Keratinocyte (primary cell): ENCODE data around the gene PTPRT. TPM values are rescaled to one million over a fixed set of nuclear protein-coding genes. Genes with fewer than 3 reads are reported as not detected.

Experiments used
- DNase-seq: peaks from one replicate; pipeline ENCODE4 v3.0.0-alpha.2; 2011; ENCODE audit warnings: low read depth, missing footprints, low spot score
- FAIRE-seq: peaks from 2 replicates; lab custom pipeline; 2011; peaks lifted over from hg19 to GRCh38; lab: Jason Lieb, UNC
- H2AFZ ChIP-seq: 2 replicates; pipeline ENCODE4 v1.6.0; 2012; ENCODE audit warnings: low read length, control low read depth, inconsistent platforms; ENCODE audit not compliant: control insufficient read depth
- H3K27ac ChIP-seq: 2 replicates; pipeline ENCODE4 v1.5.1; 2011; ENCODE audit warnings: low read length; ENCODE audit not compliant: control insufficient read depth, insufficient read depth
- H3K27me3 ChIP-seq: 3 replicates; pipeline ENCODE4 v1.6.0; 2011; ENCODE audit warnings: low read length; ENCODE audit not compliant: control insufficient read depth, insufficient read depth; ENCODE audit errors: extremely low read depth
- H3K36me3 ChIP-seq, 2 experiments: 2 replicates in 1 of 2; 3 replicates in 1 of 2; pipeline ENCODE4 v1.5.1; 2011; ENCODE audit warnings: low read length in 2 of 2, mild to moderate bottlenecking in 1 of 2; ENCODE audit not compliant: control insufficient read depth in 2 of 2, insufficient read depth in 2 of 2; ENCODE audit errors: extremely low read depth in 1 of 2
- H3K4me1 ChIP-seq: 3 replicates; pipeline ENCODE4 v1.5.1; 2011; ENCODE audit warnings: low read length; ENCODE audit not compliant: control insufficient read depth, insufficient read depth; ENCODE audit errors: extremely low read depth
- H3K4me2 ChIP-seq: 3 replicates; pipeline ENCODE4 v1.6.0; 2011; ENCODE audit warnings: low read depth, low read length; ENCODE audit not compliant: control insufficient read depth, insufficient read depth; ENCODE audit errors: extremely low read depth
- H3K4me3 ChIP-seq, 3 experiments: fragments of 200-600 bp in 1 of 3; sonication (generic) in 1 of 3; 2 replicates in 2 of 3; 3 replicates in 1 of 3; pipeline ENCODE4 v1.5.1; 2011 to 2016; ENCODE audit warnings: low read length in 3 of 3, mild to moderate bottlenecking in 3 of 3, control low read depth in 2 of 3, inconsistent platforms in 1 of 3, low read depth in 1 of 3, mixed read lengths in 1 of 3, mixed run types in 1 of 3, moderate library complexity in 1 of 3; ENCODE audit not compliant: control insufficient read depth in 2 of 3, insufficient read depth in 2 of 3; ENCODE audit errors: extremely low read depth in 1 of 3
- H3K79me2 ChIP-seq: 2 replicates; pipeline ENCODE4 v1.6.0; 2012; ENCODE audit warnings: low read length; ENCODE audit not compliant: control insufficient read depth, insufficient read depth
- H3K9ac ChIP-seq: 3 replicates; pipeline ENCODE4 v1.6.0; 2011; ENCODE audit warnings: low read length; ENCODE audit not compliant: control insufficient read depth, insufficient read depth; ENCODE audit errors: extremely low read depth
- H3K9me1 ChIP-seq: 3 replicates; pipeline ENCODE4 v1.6.0; 2011; ENCODE audit warnings: low read length; ENCODE audit not compliant: control insufficient read depth, insufficient read depth; ENCODE audit errors: extremely low read depth
- H3K9me3 ChIP-seq: 2 replicates; pipeline ENCODE4 v1.5.1; 2012; ENCODE audit warnings: low read depth, low read length; ENCODE audit not compliant: control insufficient read depth
- H4K20me1 ChIP-seq: 3 replicates; pipeline ENCODE4 v1.6.0; 2011; ENCODE audit warnings: low read length; ENCODE audit not compliant: control insufficient read depth, insufficient read depth; ENCODE audit errors: extremely low read depth
- EZH2 ChIP-seq: IDR thresholded peaks from one replicate; pipeline ENCODE4 v1.6.1; 2012; ENCODE audit warnings: inconsistent platforms, mild to moderate bottlenecking, low read length, moderate library complexity
- dilution Hi-C: fragments of 300-500 bp; cut with MboI; formaldehyde crosslinking; loops from one replicate; pipeline ENCODE4 v1.7.0; 2020; ENCODE audit warnings: low sequenced_read_pairs; ENCODE audit not compliant: extremely low pct_ligation_motif_present
- polyA plus RNA-seq, 5 experiments: library from polyadenylated mRNA; depleted of rRNA in 3 of 5; stranded (reverse) in 3 of 5; stranded (forward) in 1 of 5; unstranded in 1 of 5; fragments of >200 nt; gene quantifications; 1 replicate in 1 of 5; 2 replicates in 3 of 5; 3 replicates in 1 of 5; pipeline versions ENCODE4 v1.2.1 to v1.2.3, GENCODE V29; 2011 to 2012; ENCODE audit warnings: missing spikeins in 2 of 5, low read depth in 1 of 5, low replicate concordance in 1 of 5
- TF ChIP-seq, protein P1 (sequence below), 3 experiments: IDR thresholded peaks in 1 of 3; conservative IDR thresholded peaks in 1 of 3; optimal IDR thresholded peaks in 1 of 3; 2 replicates in 2 of 3; 3 replicates in 1 of 3; pipeline versions ENCODE3 to v1.5.1; 2011; ENCODE audit warnings: low read length in 3 of 3, mild to moderate bottlenecking in 3 of 3, moderate library complexity in 2 of 3, control low read depth in 1 of 3, inconsistent platforms in 1 of 3; ENCODE audit not compliant: insufficient read depth in 2 of 3; ENCODE audit errors: extremely low read depth in 1 of 3

Gene PTPRT
- polyA plus RNA-seq, 1 donor (not counting 4 experiments of a cell fraction or from before 2014, with no cell fraction given): not detected

DNA sequence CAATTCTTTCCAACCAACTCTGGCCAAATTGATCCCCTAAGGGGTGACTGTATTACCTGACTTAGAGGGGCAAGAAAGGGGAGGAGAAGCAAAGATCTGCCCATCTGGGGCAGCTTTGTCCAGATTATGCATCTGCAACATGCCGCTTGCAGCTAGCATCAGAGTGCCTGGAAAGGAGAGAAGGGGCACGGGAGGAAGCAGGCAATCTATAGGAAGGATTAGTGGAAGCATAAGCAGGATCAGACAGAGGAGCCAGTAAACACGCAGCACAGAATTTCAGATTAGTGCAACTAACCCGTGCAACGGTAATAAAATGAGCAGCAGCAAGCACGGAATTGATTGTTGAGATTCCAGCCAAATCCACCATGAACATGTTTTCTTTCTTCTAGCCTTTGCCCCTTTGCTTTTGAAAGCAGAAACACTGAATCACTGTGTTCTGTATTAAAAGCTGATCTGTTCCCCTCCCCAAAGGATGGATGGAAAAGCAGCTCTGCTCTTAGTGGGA is 927.9 kb downstream of the PTPRT start:
- H3K9me1 ChIP-seq: no peaks in the 10 kb centered on the region
- dilution Hi-C loops: no loop called here

DNA sequence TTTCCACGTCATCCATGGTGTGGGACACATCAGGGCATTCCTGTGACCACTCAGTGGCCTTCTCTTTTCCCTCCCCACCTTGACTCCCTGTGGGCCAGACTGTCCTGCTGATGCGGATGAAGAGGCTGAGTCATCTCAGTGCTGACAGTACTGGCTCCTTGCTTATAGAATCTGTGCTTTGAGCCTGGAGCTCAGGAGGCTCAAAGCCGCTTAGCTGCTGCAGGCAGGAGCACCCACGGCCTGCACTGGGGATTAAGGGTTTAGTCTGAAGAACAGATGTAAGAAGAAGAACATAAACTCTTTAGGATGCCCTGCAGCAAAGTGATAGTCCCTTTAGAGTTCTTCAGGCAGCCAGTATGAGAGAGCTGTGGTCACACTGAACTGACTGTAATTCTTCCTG is 929.5 kb downstream of the PTPRT start:
- dilution Hi-C loops: no loop called here
- H3K4me3 ChIP-seq: no peak overlapping the region
- no peaks in the 10 kb centered on the region for H3K9me3 ChIP-seq
- no peak overlapping the region for H3K9ac ChIP-seq
- TF ChIP-seq EZH2: no peak
- TF ChIP-seq, protein P1, sequence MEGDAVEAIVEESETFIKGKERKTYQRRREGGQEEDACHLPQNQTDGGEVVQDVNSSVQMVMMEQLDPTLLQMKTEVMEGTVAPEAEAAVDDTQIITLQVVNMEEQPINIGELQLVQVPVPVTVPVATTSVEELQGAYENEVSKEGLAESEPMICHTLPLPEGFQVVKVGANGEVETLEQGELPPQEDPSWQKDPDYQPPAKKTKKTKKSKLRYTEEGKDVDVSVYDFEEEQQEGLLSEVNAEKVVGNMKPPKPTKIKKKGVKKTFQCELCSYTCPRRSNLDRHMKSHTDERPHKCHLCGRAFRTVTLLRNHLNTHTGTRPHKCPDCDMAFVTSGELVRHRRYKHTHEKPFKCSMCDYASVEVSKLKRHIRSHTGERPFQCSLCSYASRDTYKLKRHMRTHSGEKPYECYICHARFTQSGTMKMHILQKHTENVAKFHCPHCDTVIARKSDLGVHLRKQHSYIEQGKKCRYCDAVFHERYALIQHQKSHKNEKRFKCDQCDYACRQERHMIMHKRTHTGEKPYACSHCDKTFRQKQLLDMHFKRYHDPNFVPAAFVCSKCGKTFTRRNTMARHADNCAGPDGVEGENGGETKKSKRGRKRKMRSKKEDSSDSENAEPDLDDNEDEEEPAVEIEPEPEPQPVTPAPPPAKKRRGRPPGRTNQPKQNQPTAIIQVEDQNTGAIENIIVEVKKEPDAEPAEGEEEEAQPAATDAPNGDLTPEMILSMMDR (optimal IDR thresholded peaks at IDR 0.05 in 1 of 3, IDR thresholded peaks at IDR 0.05 in 1 of 3, conservative IDR thresholded peaks at IDR 0.05 in 1 of 3; ENCODE audit: extremely low read depth in 1 of 3, insufficient read depth in 2 of 3, low read length in 3 of 3): no peak
- no peak overlapping the region for H3K4me2 ChIP-seq
- H3K9me1 ChIP-seq: no peaks in the 10 kb centered on the region
- H3K27ac ChIP-seq: no peak overlapping the region
- DNase-seq: no peak
- H3K79me2 ChIP-seq: no peaks in the 10 kb centered on the region
- H3K27me3 ChIP-seq: no peaks in the 10 kb centered on the region
- no peaks in the 10 kb centered on the region for H4K20me1 ChIP-seq
- no peak overlapping the region for H2AFZ ChIP-seq
- no peaks in the 10 kb centered on the region for H3K36me3 ChIP-seq
- no peak for FAIRE-seq
- H3K4me1 ChIP-seq: no peaks in the 10 kb centered on the region

More for the DNA sequence above, 927.9 kb downstream of the PTPRT start:
- H3K4me1 ChIP-seq: no peaks in the 10 kb centered on the region
- no peak for DNase-seq
- FAIRE-seq: no peak
- H3K9me3 ChIP-seq: no peaks in the 10 kb centered on the region
- H2AFZ ChIP-seq: no peak overlapping the region
- no peak for TF ChIP-seq EZH2
- TF ChIP-seq, protein P1 (optimal IDR thresholded peaks at IDR 0.05 in 1 of 3, IDR thresholded peaks at IDR 0.05 in 1 of 3, conservative IDR thresholded peaks at IDR 0.05 in 1 of 3; ENCODE audit: extremely low read depth in 1 of 3, insufficient read depth in 2 of 3, low read length in 3 of 3): no peak
- no peaks in the 10 kb centered on the region for H3K36me3 ChIP-seq
- no peak overlapping the region for H3K9ac ChIP-seq
- H3K4me2 ChIP-seq: no peak overlapping the region
- H3K79me2 ChIP-seq: no peaks in the 10 kb centered on the region
- no peaks in the 10 kb centered on the region for H4K20me1 ChIP-seq
- no peak overlapping the region for H3K27ac ChIP-seq
- H3K27me3 ChIP-seq: no peaks in the 10 kb centered on the region
- no peak overlapping the region for H3K4me3 ChIP-seq
